Hepatic stellate cell (primary cell): Measurements from ENCODE around the gene AQP9.

Source experiments
- DNase-seq: peaks from one replicate; pipeline ENCODE4 v3.0.0; 2011; ENCODE audit warnings: low spot score

The AQP9 gene

DNA sequence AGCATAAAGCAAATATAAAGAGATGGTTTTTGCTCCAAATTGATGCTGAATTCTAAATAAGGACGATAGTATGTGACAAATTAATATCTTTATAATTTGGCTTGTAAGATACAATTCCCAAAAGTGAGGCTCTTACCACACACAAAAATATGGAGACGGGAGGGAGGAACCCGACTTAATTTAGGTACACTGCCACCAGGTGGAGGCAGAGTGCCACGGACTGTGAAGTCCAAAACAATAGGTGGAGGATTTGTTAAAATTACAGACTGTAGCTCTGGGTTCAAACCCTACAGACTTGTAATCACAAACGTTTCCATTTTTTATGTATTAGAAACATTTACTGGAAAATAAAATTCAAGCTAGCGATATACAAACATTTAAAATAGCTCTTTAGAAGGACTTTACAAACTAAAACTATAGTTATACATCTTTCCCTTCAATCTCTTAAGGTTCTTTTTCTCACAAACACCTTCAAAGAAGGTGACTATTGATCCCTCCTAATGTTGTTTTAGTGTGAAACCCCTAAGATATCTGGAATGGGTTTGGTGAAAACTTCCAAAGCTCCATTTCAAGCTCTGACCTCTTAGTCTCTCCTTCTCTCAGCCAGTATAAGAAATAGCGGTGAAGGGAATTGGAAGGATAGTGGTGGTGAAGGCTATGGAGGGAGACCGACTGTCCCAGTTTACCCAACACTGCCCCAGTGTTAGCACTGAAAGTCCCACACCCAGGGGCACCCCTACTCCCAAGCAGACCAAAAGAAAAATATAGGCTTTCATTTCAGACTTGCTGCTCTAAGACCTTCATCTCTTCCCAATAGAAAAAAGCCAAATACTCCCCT, 89.7 kb downstream of the AQP9 start:
- DNase-seq = peak; percentile 43

DNA sequence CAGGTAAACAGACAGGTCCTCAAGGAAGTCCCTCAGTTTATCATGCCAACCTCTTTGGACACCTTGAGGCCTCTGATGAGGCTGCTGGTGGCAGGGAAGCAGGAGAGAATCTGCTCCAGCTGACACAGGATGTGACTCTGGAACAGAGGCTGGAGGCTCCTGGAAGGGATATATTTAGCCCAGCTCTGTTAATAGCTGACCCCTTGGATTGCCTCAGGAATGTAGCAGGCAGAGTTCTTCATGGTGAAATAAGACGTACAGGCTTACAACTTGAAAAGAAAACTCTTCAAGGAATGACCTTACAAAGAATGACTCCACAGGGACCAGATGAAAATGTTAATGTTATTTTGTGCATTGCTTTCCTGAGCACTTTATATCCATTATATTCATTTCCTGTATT, 90.5 kb downstream of the AQP9 start:
- DNase-seq = peak; percentile 66

GRCh38 chr15:58229297-58229768, 91.2 kb downstream of the AQP9 start:
- DNase-seq = no peak

DNA sequence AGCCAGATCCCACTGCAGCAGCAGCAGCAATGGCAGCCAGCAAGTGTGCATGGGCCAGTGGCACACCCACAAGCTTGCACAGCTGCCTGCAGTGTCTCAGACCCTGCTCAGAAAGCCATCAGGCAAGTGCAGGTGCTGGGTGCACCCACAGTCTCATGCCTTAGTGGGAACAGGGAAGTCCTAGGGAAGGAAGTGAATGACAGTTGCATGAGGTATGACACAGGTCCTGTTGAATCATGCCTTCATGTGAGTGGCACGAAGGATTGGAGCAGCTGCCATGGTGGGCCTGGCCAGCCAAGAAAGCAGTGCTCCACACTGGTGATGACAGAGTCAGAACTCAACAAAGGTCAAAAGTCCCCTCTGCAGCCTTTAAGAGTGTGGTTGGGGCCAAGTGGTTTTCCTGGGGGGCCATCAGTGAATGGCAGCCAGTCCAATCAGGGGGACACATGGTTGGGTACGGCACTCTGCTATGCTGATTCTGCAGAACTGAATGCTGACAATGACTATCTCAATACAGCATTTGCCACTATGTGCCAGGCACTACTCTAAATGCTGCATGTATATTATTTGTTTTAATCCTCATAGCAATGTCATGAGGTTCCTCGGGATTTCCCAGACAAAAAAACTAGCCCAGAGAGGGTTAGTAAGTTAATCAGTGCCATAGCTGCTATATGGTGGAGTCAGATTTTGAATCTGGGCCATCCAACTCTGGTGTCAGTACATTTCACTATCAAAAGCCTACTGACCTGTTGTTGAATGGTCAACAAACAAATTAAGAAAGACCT, 94.3 kb downstream of the AQP9 start:
- no peak for DNase-seq

DNA sequence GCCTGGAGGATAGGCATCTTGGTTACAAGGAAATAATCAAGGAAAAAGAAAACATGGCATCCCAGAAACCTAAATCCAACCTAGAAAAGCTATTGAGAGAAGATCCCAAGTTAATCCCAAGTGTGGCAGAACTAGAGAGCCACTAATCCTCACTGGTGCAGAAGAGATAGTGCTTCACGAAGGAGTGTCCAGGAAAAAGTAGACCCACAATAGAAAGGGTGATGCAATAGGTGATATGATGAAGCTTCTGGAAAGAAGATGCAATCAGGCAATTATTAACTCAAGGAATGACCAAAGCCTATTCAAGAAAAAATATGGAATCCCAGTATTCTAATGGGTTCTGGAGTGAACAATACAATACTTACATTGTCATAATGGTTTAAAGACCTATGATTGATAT, 95.2 kb downstream of the AQP9 start:
- no peak for DNase-seq
